ENCODE results near the gene APBA1. TPM values are rescaled to one million over a fixed set of nuclear protein-coding genes. Genes with fewer than 3 reads are reported as not detected.

The APBA1 gene
- total RNA-seq, 4 donors from 2014 or later, result 1.3 to 8.0 (median 1.7) TPM

DNA sequence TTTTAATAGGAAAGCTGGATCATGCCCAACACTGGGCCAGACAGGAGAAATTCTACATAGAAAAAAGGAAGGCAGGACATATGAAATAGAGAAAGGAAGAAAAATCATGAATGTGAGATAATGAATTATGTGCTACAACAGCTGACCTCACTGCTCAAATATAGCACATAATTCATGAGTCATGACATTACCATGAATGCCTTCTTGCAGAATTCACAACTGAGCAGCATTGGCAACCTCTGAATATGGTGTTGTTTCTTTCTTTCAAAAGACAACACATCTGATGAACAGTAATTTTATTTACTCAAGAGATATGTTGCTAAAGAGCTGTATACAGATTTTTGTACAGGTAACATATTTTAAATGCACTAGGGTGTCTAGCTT is 34.4 kb downstream of the APBA1 start:
- H3K4me3 ChIP-seq, result no peak overlapping the region
- intact Hi-C loops (cut with DNase I), result no loop called here
- H3K4me1 ChIP-seq, result no peaks in the 10 kb centered on the region
- TF ChIP-seq, protein P1, sequence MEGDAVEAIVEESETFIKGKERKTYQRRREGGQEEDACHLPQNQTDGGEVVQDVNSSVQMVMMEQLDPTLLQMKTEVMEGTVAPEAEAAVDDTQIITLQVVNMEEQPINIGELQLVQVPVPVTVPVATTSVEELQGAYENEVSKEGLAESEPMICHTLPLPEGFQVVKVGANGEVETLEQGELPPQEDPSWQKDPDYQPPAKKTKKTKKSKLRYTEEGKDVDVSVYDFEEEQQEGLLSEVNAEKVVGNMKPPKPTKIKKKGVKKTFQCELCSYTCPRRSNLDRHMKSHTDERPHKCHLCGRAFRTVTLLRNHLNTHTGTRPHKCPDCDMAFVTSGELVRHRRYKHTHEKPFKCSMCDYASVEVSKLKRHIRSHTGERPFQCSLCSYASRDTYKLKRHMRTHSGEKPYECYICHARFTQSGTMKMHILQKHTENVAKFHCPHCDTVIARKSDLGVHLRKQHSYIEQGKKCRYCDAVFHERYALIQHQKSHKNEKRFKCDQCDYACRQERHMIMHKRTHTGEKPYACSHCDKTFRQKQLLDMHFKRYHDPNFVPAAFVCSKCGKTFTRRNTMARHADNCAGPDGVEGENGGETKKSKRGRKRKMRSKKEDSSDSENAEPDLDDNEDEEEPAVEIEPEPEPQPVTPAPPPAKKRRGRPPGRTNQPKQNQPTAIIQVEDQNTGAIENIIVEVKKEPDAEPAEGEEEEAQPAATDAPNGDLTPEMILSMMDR (IDR thresholded peaks at IDR 0.05), result no peak
- TF ChIP-seq POLR2A (IDR thresholded peaks at IDR 0.05), result no peak
- no peaks in the 10 kb centered on the region for H3K27me3 ChIP-seq
- no peaks in the 10 kb centered on the region for H3K9me3 ChIP-seq
- H3K36me3 ChIP-seq, result no peaks in the 10 kb centered on the region
- H3K27ac ChIP-seq, result no peak overlapping the region
- no peak for DNase-seq

DNA sequence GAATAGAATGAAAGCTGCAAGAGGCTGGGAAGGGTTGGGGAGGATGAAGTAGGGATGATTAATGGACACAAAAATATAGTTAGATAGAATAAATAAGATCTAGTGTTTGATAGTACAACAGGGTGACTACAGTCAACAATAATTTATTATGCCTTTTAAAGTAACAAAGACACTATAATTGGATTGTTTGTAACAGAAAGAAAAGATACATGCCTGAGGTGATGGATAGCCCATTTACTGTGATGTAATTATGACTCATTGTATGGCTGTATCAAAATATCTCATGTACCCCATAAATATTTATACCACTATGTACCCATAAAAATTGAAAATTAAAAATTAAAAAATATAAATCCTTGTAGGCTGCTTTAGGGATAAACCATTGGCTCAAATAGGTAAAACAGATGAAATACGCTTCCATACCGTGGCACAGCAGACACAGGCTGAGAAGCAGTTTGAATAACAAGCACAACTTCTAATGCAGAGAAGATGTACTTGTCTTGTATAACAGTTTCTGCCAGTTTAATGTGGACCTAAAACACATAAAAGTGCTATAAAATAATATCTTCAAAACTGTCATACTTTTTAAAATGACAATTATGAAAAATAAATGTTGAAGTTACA is 34.9 kb downstream of the APBA1 start:
- Histone ChIP-seq H3K9me3 (no peaks in the 10 kb centered on the region), H3K27me3 (no peaks in the 10 kb centered on the region), H3K4me1 (no peaks in the 10 kb centered on the region), H3K36me3 (no peaks in the 10 kb centered on the region), H3K4me3 (no peak overlapping the region), H3K27ac (no peak overlapping the region)
- intact Hi-C loops (cut with DNase I), result no loop called here
- TF ChIP-seq POLR2A (IDR thresholded peaks at IDR 0.05), result no peak
- TF ChIP-seq, protein P1 (IDR thresholded peaks at IDR 0.05), result no peak
- DNase-seq, result no peak
- WGBS, 2 donors, result 88 to 93% methylated on average over 2 of the region's 2 CpGs

DNA sequence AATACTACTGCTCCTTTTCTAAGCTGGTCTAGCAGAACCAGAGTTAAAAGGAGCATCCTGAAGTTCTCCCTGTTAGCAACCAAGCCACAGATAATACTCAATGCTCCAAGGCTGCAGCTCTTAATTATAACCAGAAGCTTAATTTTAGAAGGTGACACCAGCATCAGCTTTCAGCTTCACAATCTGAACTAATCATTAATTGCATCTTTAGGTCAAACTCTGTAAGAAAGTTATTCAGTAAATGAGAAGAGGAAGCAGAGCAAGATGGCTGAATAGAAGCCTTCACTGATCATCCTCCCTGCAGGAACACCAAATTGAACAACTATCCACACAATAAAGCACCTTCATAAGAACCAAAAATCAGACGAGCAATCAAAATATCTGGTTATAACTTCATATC is 38.5 kb downstream of the APBA1 start:
- Histone ChIP-seq H3K36me3 (no peaks in the 10 kb centered on the region), H3K4me3 (no peak overlapping the region), H3K4me1 (no peaks in the 10 kb centered on the region), H3K9me3 (no peaks in the 10 kb centered on the region), H3K27me3 (no peaks in the 10 kb centered on the region), H3K27ac (no peak overlapping the region)
- WGBS, 2 donors, result 78 to 83% methylated on average over 1 of the region's 1 CpG
- intact Hi-C loops (cut with DNase I), result no loop called here
- TF ChIP-seq, protein P1 (IDR thresholded peaks at IDR 0.05), result no peak
- TF ChIP-seq POLR2A (IDR thresholded peaks at IDR 0.05), result no peak
- DNase-seq, result no peak

DNA sequence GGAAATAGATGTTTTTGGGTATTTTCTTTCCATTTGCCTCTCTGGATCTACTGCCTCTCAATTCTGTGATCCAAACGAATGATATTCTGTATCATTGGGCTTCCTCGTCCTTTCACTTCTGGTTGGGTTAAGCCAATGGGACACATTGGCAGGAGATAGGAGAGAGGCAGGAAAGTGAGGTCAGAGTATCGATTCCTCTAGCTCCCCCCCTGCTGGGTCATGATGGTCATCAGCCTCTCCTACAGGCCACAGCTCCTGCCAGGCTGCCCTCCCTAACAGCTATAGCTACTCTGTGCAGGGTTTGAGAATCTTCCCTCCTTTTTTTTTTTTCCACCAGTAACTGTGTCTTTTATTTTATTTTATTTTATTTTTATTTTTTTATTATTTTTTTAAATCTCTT is 39.4 kb downstream of the APBA1 start:
- no peak for DNase-seq
- intact Hi-C loops (cut with DNase I), result no loop called here
- H3K9me3 ChIP-seq, result no peaks in the 10 kb centered on the region
- no peak overlapping the region for H3K27ac ChIP-seq
- no peak for TF ChIP-seq POLR2A (IDR thresholded peaks at IDR 0.05)
- TF ChIP-seq, protein P1 (IDR thresholded peaks at IDR 0.05), result no peak
- H3K27me3 ChIP-seq, result no peaks in the 10 kb centered on the region
- no peaks in the 10 kb centered on the region for H3K4me1 ChIP-seq
- WGBS, 2 donors, result 48 to 58% methylated on average over 3 of the region's 3 CpGs
- H3K4me3 ChIP-seq, result no peak overlapping the region
- no peaks in the 10 kb centered on the region for H3K36me3 ChIP-seq

DNA sequence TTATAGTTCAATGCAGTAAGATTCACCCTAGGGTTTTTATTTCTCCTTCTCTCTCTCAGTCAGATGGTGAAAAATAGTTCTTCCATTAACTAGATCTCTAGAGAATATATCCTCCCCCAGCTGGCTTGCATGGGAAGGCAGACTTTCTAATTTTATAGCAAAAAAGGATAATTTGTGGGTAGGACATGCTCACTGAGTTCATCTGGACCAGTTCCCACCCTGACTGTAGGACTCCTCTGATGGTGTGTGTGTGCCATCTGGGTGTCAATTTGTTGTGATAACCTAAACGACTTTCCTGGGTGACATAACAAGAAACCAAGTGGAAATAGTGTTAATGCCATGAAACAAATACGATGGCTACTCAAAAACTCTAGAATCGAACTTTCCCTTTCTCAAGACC is 44.9 kb downstream of the APBA1 start:
- Histone ChIP-seq H3K36me3 (no peaks in the 10 kb centered on the region), H3K4me3 (no peak overlapping the region), H3K4me1 (peaks cover 4 to 7% (median 7%) of the 10 kb centered on the region in 3 donors), H3K27ac (no peak overlapping the region), H3K9me3 (no peaks in the 10 kb centered on the region), H3K27me3 (no peaks in the 10 kb centered on the region)
- intact Hi-C loops (cut with DNase I), result no loop called here
- 54 to 73% methylated on average over 3 of the region's 3 CpGs for WGBS, 2 donors
- no peak for DNase-seq
- TF ChIP-seq, protein P1 (IDR thresholded peaks at IDR 0.05), result no peak
- no peak for TF ChIP-seq POLR2A (IDR thresholded peaks at IDR 0.05)
